ENCODE measurements around the gene PFDN6.

The PFDN6 gene

GRCh38 chr6:33324125-33324524 lies 34.7 kb downstream of the PFDN6 start:
- TF ChIP-seq, protein P1, sequence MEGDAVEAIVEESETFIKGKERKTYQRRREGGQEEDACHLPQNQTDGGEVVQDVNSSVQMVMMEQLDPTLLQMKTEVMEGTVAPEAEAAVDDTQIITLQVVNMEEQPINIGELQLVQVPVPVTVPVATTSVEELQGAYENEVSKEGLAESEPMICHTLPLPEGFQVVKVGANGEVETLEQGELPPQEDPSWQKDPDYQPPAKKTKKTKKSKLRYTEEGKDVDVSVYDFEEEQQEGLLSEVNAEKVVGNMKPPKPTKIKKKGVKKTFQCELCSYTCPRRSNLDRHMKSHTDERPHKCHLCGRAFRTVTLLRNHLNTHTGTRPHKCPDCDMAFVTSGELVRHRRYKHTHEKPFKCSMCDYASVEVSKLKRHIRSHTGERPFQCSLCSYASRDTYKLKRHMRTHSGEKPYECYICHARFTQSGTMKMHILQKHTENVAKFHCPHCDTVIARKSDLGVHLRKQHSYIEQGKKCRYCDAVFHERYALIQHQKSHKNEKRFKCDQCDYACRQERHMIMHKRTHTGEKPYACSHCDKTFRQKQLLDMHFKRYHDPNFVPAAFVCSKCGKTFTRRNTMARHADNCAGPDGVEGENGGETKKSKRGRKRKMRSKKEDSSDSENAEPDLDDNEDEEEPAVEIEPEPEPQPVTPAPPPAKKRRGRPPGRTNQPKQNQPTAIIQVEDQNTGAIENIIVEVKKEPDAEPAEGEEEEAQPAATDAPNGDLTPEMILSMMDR (IDR thresholded peaks at IDR 0.05; ENCODE audit: low read depth, low read length): no peak
- no peak for DNase-seq (ENCODE audit: extremely low read depth, low read depth)

DNA sequence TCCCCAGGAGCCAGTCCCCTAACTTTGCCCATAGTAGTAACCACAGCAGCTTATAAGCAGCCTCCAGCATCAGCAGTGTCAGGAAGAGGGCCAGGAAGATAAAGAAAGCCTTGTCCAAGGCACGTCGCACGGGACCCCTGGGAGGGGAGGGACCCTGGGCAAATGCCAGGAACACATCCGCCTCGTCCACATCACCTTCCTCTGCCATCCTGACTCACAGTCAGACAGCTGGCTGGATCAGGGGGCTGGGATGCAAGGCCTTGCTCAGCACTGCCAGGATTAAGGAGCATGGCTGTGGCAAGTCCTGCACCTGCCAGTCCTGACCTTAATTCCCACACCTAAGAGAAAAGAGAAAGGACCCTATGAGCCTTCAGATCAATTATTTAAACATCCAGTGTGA lies 39.7 kb downstream of the PFDN6 start:
- TF ChIP-seq, protein P1 (IDR thresholded peaks at IDR 0.05; ENCODE audit: low read depth, low read length): no peak
- no peak for DNase-seq (ENCODE audit: extremely low read depth, low read depth)

- no peak for DNase-seq (ENCODE audit: extremely low read depth, low read depth)
- TF ChIP-seq, protein P1 (IDR thresholded peaks at IDR 0.05; ENCODE audit: low read depth, low read length): no peak
Observed at GRCh38 chr6:33330736-33331135, 41.3 kb downstream of the PFDN6 start.

GRCh38 chr6:33333666-33334065 lies 44.3 kb downstream of the PFDN6 start:
- TF ChIP-seq, protein P1 (IDR thresholded peaks at IDR 0.05; ENCODE audit: low read depth, low read length): no peak
- no peak for DNase-seq (ENCODE audit: extremely low read depth, low read depth)

- DNase-seq (ENCODE audit: extremely low read depth, low read depth): no peak
- TF ChIP-seq, protein P1 (IDR thresholded peaks at IDR 0.05; ENCODE audit: low read depth, low read length): no peak
Observed at GRCh38 chr6:33335916-33336315, 46.5 kb downstream of the PFDN6 start.

- TF ChIP-seq, protein P1 (IDR thresholded peaks at IDR 0.05; ENCODE audit: low read depth, low read length): no peak
- no peak for DNase-seq (ENCODE audit: extremely low read depth, low read depth)
Observed at GRCh38 chr6:33336495-33336894, 47.1 kb downstream of the PFDN6 start.

GRCh38 chr6:33339193-33339592 lies 49.8 kb downstream of the PFDN6 start:
- DNase-seq (ENCODE audit: extremely low read depth, low read depth): no peak
- TF ChIP-seq, protein P1 (IDR thresholded peaks at IDR 0.05; ENCODE audit: low read depth, low read length): no peak

All from AG09319 (cell line).